Endothelial cell of umbilical vein (primary cell): ENCODE results near the gene HUNK.

ENCODE experiments used
- CTCF ChIP-seq, 2 donors: IDR thresholded peaks; 1 replicate in 1 of 2; 2 replicates in 1 of 2; pipeline ENCODE4 v1.5.1; 2011; ENCODE audit warnings: low read length in 2 of 2, mild to moderate bottlenecking in 2 of 2, moderate library complexity in 2 of 2, control low read depth in 1 of 2, inconsistent platforms in 1 of 2, low read depth in 1 of 2; ENCODE audit not compliant: insufficient read depth in 1 of 2; ENCODE audit errors: extremely low read depth in 1 of 2
- EZH2 ChIP-seq: IDR thresholded peaks from 2 replicates; pipeline ENCODE4 v1.6.1; 2012; ENCODE audit warnings: borderline replicate concordance, low read depth, mild to moderate bottlenecking, moderate library complexity, low read length, inconsistent platforms; ENCODE audit not compliant: severe bottlenecking
- FOS ChIP-seq: IDR thresholded peaks from 2 replicates; pipeline ENCODE4 v1.6.1; 2011; ENCODE audit warnings: mild to moderate bottlenecking, low read length, moderate library complexity, borderline replicate concordance; ENCODE audit not compliant: insufficient read depth
- GATA2 ChIP-seq: IDR thresholded peaks from 2 replicates; pipeline ENCODE4 v1.7.0; 2011; ENCODE audit warnings: low read depth, mild to moderate bottlenecking, moderate library complexity, mixed read lengths, low read length; ENCODE audit not compliant: insufficient read length, insufficient read depth
- JUN ChIP-seq: IDR thresholded peaks from 2 replicates; pipeline ENCODE4 v1.6.1; 2011; ENCODE audit warnings: borderline replicate concordance, low read depth; ENCODE audit not compliant: insufficient read length, insufficient read depth
- MAX ChIP-seq: IDR thresholded peaks from 2 replicates; pipeline ENCODE4 v1.6.1; 2011; ENCODE audit not compliant: insufficient read depth, insufficient read length
- MYC ChIP-seq: IDR thresholded peaks from one replicate; pipeline ENCODE4 v1.6.1; 2011; ENCODE audit warnings: mild to moderate bottlenecking, low read depth, low read length
- POLR2A ChIP-seq: IDR thresholded peaks from 2 replicates; pipeline ENCODE4 v1.6.1; 2012; ENCODE audit warnings: low read depth, mild to moderate bottlenecking, control low read depth, low read length
- POLR2AphosphoS5 ChIP-seq: IDR thresholded peaks from 2 replicates; pipeline ENCODE4 v1.6.1; 2012; ENCODE audit warnings: low read depth, mild to moderate bottlenecking, control low read depth, low read length, moderate library complexity; ENCODE audit not compliant: insufficient read depth

GRCh38 chr21:31837041-31837440, 35.8 kb upstream of the HUNK start:
- TF ChIP-seq CTCF (IDR thresholded peaks at IDR 0.05; ENCODE audit: extremely low read depth in 1 of 2, insufficient read depth in 1 of 2, low read depth in 1 of 2, low read length in 2 of 2), result no peak
- no peak for TF ChIP-seq POLR2AphosphoS5
- TF ChIP-seq POLR2A, result no peak
- no peak for TF ChIP-seq EZH2
- no peak for TF ChIP-seq MYC
- TF ChIP-seq MAX, result no peak
- no peak for TF ChIP-seq FOS
- TF ChIP-seq GATA2, result no peak
- TF ChIP-seq JUN, result no peak
